Astrocyte of the spinal cord (primary cell): ENCODE data around the gene MAFF.

ENCODE experiments used
- DNase-seq: peaks from one replicate; pipeline ENCODE4 v3.0.0; 2011; ENCODE audit warnings: low read depth, low spot score
- H3K4me3 ChIP-seq: 2 replicates; pipeline ENCODE4 v1.5.1; 2011; ENCODE audit warnings: low read depth, mild to moderate bottlenecking, low read length, moderate library complexity
- CTCF ChIP-seq: IDR thresholded peaks from 2 replicates; pipeline ENCODE4 v1.5.1; 2012; ENCODE audit warnings: low read depth, mild to moderate bottlenecking, low read length, inconsistent platforms
- in situ Hi-C: cut with HindIII; loops from 2 replicates; pipeline ENCODE4 v1.10.0; 2017; ENCODE audit warnings: low sequenced_read_pairs

Gene MAFF

GRCh38 chr22:38239101-38239761 is 37.4 kb downstream of the MAFF start:
- H3K4me3 ChIP-seq = no peak overlapping the region
- DNase-seq = peak; percentile 83
- TF ChIP-seq CTCF = peak; percentile 28
- in situ Hi-C loops = no loop called here

- DNase-seq = peak; percentile 95
- in situ Hi-C loops = no loop called here
- no peak overlapping the region for H3K4me3 ChIP-seq
- no peak for TF ChIP-seq CTCF
These were observed 39.0 kb downstream of the MAFF start for GRCh38 chr22:38240734-38241252.

GRCh38 chr22:38243007-38243765 is 41.4 kb downstream of the MAFF start:
- no peak for TF ChIP-seq CTCF
- H3K4me3 ChIP-seq = no peak overlapping the region
- in situ Hi-C loops = no loop called here
- DNase-seq = peak; percentile 73

GRCh38 chr22:38244106-38244505 is 42.3 kb downstream of the MAFF start:
- DNase-seq = no peak
- TF ChIP-seq CTCF = no peak
- no peak overlapping the region for H3K4me3 ChIP-seq
- in situ Hi-C loops = no loop called here

GRCh38 chr22:38246046-38246658 is 44.4 kb downstream of the MAFF start:
- in situ Hi-C loops = no loop called here
- TF ChIP-seq CTCF = no peak
- no peak overlapping the region for H3K4me3 ChIP-seq
- DNase-seq = no peak

- no peak for TF ChIP-seq CTCF
These were observed 44.9 kb downstream of the MAFF start for GRCh38 chr22:38246692-38247091.

More at GRCh38 chr22:38246692-38247091, 44.9 kb downstream of the MAFF start:
- H3K4me3 ChIP-seq = no peak overlapping the region
- in situ Hi-C loops = no loop called here
- DNase-seq = no peak
